Common myeloid progenitor, CD34-positive (primary cell): ENCODE measurements around the gene AMBRA1.
A peak's percentile ranks its signal among the peaks of the same experiment; 100 is the strongest.

Experiments
- CTCF ChIA-PET: fragments of 350-600 bp; sonication (Branson Sonifier 250); formaldehyde crosslinking; loops from one replicate; lab custom pipeline; 2021; ENCODE audit warnings: antibody characterized with exemption; lab: Charles Lee
- POLR2A ChIA-PET: fragments of 350-600 bp; sonication (Branson Sonifier 250); formaldehyde crosslinking; loops from one replicate; lab custom pipeline; 2021; ENCODE audit warnings: antibody characterized with exemption; lab: Charles Lee
- DNase-seq, 3 donors: peaks; one replicate each; pipeline versions ENCODE4 v3.0.0 to v3.0.0-alpha.2; 2013
- H3K27ac ChIP-seq, 2 experiments: 1 replicate in 1 of 2; 2 replicates in 1 of 2; pipeline ENCODE4 v1.7.0; 2013; ENCODE audit warnings: inconsistent platforms in 2 of 2, low read length in 2 of 2, mild to moderate bottlenecking in 2 of 2, low read depth in 1 of 2, moderate library complexity in 1 of 2; ENCODE audit not compliant: severe bottlenecking in 2 of 2, insufficient read depth in 1 of 2, poor library complexity in 1 of 2
- H3K27me3 ChIP-seq, 5 experiments: replicated peaks in 2 of 5; 1 replicate in 3 of 5; 2 replicates in 2 of 5; pipeline versions ENCODE4 v1.6.1 to v1.7.0; 2013; ENCODE audit warnings: low read length in 4 of 5, mild to moderate bottlenecking in 2 of 5, moderate library complexity in 2 of 5, inconsistent platforms in 1 of 5; ENCODE audit not compliant: insufficient read depth in 5 of 5, control insufficient read depth in 4 of 5
- H3K36me3 ChIP-seq, 4 experiments: 1 replicate in 2 of 4; 2 replicates in 2 of 4; pipeline versions ENCODE4 v1.6.1 to v1.7.0; 2013; ENCODE audit warnings: low read length in 3 of 4, control low read depth in 1 of 4, mild to moderate bottlenecking in 1 of 4; ENCODE audit not compliant: control insufficient read depth in 4 of 4, insufficient read depth in 4 of 4
- H3K4me1 ChIP-seq, 4 experiments: 1 replicate in 3 of 4; 2 replicates in 1 of 4; pipeline versions ENCODE4 v1.6.1 to v1.7.1; 2013; ENCODE audit warnings: low read length in 3 of 4, mild to moderate bottlenecking in 3 of 4, control low read depth in 1 of 4, inconsistent platforms in 1 of 4, moderate library complexity in 1 of 4; ENCODE audit not compliant: control insufficient read depth in 4 of 4, insufficient read depth in 4 of 4; ENCODE audit errors: control extremely low read depth in 1 of 4
- H3K4me3 ChIP-seq, 7 experiments: 1 replicate in 4 of 7; 2 replicates in 3 of 7; pipeline versions ENCODE4 v1.5.1 to v1.7.0; 2013; ENCODE audit warnings: mild to moderate bottlenecking in 7 of 7, low read length in 6 of 7, moderate library complexity in 6 of 7, inconsistent platforms in 2 of 7, low read depth in 2 of 7, control low read depth in 1 of 7; ENCODE audit not compliant: insufficient read depth in 4 of 7, control insufficient read depth in 1 of 7; ENCODE audit errors: extremely low read depth in 1 of 7
- H3K9me3 ChIP-seq, 5 experiments: 1 replicate in 4 of 5; 2 replicates in 1 of 5; pipeline versions ENCODE4 v1.6.1 to v1.7.1; 2013; ENCODE audit warnings: low read length in 4 of 5, mild to moderate bottlenecking in 2 of 5, inconsistent platforms in 1 of 5, low read depth in 1 of 5, moderate library complexity in 1 of 5; ENCODE audit not compliant: control insufficient read depth in 4 of 5, insufficient read depth in 2 of 5; ENCODE audit errors: control extremely low read depth in 1 of 5
- whole genome bisulfite sequencing: methylation state at CpG from one replicate; pipeline ENCODE4 v1.1.5; 2013; ENCODE audit not compliant: insufficient coverage; 5-methylcytosine and 5-hydroxymethylcytosine counted together

The AMBRA1 gene

DNA sequence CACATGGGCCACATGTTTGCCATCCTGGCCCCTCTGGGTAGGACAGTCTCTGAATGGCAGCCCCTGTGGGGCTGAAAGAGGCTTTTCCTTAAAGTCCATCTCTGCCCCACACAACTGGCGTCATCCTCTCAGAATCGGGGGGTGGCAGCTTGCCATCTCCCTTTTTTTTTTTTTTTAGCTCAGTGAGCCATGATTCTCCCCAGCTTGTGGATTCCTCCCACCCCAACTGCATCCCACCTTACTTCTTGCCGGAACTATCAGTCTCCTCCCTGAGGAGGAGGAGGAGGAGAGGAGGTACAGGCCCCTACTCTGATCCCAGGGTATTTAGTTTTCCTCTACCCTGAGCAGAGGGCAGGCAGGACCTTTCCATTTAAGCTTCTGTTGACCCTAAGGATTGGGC lies 243.1 kb downstream of the AMBRA1 start:
- no peak overlapping the region for H3K4me3 ChIP-seq
- no peak for DNase-seq
- peak overlapping the region; percentile 38 to 56 for H3K27ac ChIP-seq
- H3K4me1 ChIP-seq = peaks cover 17 to 75% (median 66%) of the 10 kb centered on the region in 4 experiments
- peaks cover 0 to 42% (median 18%) of the 10 kb centered on the region in 4 experiments for H3K36me3 ChIP-seq
- no CpG with 5 or more reads among the region's 3 CpGs for WGBS
- POLR2A ChIA-PET = interaction anchor here (0.8 kb wide), 1 partner anchor 224 kb away, joined by 3 read pairs; no protein-coding TSS in a partner anchor
- no peaks in the 10 kb centered on the region for H3K27me3 ChIP-seq
- CTCF ChIA-PET = interaction anchor here (0.8 to 42.2 kb wide), 9 partner anchors 2 to 186 kb away, joined by 3 to 1037 read pairs (median 5); partner anchors contain the start of genes DGKZ and MDK
- no peaks in the 10 kb centered on the region for H3K9me3 ChIP-seq

DNA sequence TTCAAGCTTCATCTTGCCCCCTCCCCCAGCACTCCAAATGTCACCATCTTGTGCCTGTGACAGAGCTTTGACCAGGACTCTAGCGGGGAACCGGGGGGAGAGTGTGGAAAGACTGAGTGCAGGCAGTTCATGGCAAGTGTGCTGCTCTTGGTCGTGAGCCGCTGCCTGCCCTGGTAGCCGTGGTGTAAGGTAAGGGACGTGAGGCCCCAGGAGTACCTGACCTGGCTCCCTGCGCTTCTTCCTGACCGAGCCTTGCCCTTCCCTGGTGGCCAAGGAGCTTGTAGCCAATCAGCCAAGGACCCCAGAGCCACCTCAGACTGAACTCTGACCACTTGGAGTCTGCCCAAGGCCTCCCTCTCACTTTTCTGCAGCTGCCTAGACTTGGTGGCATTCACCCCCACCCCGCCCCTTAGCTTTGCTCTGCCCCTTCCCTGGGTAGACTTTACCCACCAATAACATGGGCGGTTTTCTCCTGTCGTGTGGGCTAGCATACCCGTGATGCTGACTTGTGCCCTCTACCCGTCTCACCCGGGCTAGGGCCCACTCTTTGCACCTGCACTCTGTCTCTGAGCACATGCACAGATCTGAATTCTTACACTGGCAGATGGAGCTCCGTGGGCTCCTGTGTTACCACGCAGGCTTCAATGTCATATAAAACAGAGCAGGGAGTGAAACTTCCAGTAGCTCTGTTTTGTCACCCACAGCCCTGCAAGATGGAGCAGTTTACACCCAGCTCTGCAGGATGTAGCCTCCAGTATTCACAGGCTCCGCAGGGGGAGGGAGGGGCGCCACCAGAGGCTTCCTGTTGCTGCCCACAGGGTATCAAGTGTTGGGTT lies 245.0 kb downstream of the AMBRA1 start:
- peaks cover 13 to 84% (median 80%) of the 10 kb centered on the region in 4 experiments for H3K4me1 ChIP-seq
- DNase-seq = peak in 2 of 3 donors; percentile 57 to 63
- CTCF ChIA-PET = interaction anchor here (0.9 to 42.2 kb wide), 7 partner anchors 0 to 225 kb away, joined by 3 to 1037 read pairs (median 6); partner anchors contain the start of genes DGKZ and MDK
- no peaks in the 10 kb centered on the region for H3K27me3 ChIP-seq
- H3K4me3 ChIP-seq = peak overlapping the region; percentile 67 to 97 (median 84)
- no peaks in the 10 kb centered on the region for H3K9me3 ChIP-seq
- POLR2A ChIA-PET = interaction anchor here (0.6 to 0.9 kb wide), 3 partner anchors 10 to 97 kb away, joined by 3 read pairs; no protein-coding TSS in a partner anchor
- peaks cover 0 to 36% (median 16%) of the 10 kb centered on the region in 4 experiments for H3K36me3 ChIP-seq
- 17% methylated on average over 17 of the region's 18 CpGs for WGBS
- H3K27ac ChIP-seq = peak overlapping the region; percentile 54 to 79

DNA sequence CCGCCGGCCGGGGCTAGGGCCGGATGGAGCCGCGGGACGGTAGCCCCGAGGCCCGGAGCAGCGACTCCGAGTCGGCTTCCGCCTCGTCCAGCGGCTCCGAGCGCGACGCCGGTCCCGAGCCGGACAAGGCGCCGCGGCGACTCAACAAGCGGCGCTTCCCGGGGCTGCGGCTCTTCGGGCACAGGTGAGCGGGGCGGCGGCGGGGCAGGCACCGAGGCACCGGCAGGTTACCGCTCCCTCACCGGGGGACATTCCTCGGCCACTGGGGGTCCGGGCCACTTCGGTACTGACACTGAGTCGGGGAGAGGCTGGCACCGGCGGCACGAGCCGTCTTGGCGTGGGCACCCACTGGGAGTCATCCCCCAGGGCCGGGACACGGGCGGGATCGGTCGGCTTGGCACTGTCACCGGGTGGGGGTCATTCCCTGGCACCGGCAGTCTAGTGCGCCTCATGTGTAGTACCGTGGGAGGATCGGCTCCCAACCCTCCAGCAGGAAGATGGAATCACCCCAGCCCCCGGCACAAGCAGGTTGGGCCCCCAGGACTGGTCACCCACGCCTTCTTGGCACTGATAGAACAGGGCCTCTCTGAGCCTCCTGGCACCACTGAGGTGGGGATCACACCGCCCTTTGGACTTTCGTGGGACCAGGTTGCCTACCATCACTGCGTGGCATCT lies 246.0 kb downstream of the AMBRA1 start:
- no peak for DNase-seq
- H3K27ac ChIP-seq = peak overlapping the region; percentile 54 to 79
- H3K4me1 ChIP-seq = peaks cover 17 to 87% (median 84%) of the 10 kb centered on the region in 4 experiments
- H3K9me3 ChIP-seq = no peaks in the 10 kb centered on the region
- WGBS = 7% methylated on average over 62 of the region's 63 CpGs
- peaks cover 0 to 27% (median 8%) of the 10 kb centered on the region in 4 experiments for H3K36me3 ChIP-seq
- ChIA-PET CTCF (interaction anchor here (0.9 to 42.2 kb wide), 7 partner anchors 1 to 224 kb away, joined by 3 to 1037 read pairs (median 6); partner anchors contain the start of genes DGKZ and MDK), POLR2A (interaction anchor here (0.6 to 1.8 kb wide), 2 partner anchors 14 to 108 kb away, joined by 7 read pairs; no protein-coding TSS in a partner anchor)
- H3K4me3 ChIP-seq = peak overlapping the region; percentile 67 to 97 (median 84)
- no peaks in the 10 kb centered on the region for H3K27me3 ChIP-seq

DNA sequence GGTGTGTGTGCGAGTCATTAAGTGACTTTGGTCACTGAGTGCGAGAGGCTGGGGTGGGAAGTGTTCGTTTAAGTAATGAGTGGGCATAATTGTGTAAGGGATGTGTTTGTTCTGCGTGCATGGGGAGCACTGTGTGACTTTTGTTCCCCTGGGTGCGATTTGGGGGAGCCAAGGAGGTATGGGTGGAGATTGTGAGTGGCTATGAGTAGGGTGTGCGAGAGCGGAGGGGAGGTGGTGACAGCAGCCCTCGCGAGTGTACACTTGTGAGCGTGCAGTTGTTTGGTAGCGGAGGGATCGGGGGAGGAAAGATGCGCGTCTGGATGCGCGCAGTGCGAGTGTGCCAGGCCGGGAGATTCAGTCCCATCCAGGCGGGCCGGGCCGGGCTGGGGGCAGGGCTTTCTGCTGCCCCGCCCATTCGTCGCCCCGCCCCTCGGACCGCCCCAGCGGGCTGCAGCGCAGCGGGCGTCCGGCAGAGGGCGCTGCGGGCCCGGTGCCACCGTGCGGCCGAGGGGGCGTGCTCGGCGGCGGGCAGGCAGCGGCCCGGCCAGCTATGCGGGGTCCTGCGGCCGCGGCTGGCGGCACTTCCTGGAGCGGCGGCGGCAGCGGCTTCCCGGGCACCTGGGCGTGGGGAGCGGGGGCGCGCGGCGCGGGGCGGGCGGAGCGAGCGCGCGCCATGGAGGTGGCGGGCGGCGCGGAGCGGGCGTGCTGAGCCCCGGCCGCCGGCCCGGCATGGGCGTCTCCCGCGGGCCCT lies 246.8 kb downstream of the AMBRA1 start, which contains the start of gene DGKZ:
Gene DGKZ (plus strand): TSS at position 578 of the 751 bp plus-strand sequence. CDS start 197 bp downstream, outside the sequence.
- H3K4me1 ChIP-seq = peaks cover 20 to 88% (median 84%) of the 10 kb centered on the region in 4 experiments
- ChIA-PET POLR2A (interaction anchor here (0.6 to 1.8 kb wide), 3 partner anchors 14 to 107 kb away, joined by 3 to 7 read pairs (median 7); no protein-coding TSS in a partner anchor), CTCF (interaction anchor here (1.0 to 42.2 kb wide), 5 partner anchors 1 to 108 kb away, joined by 4 to 1037 read pairs (median 94); partner anchors contain the start of genes DGKZ and MDK)
- H3K27me3 ChIP-seq = no peaks in the 10 kb centered on the region
- H3K36me3 ChIP-seq = peaks cover 0 to 21% (median 6%) of the 10 kb centered on the region in 4 experiments
- no peaks in the 10 kb centered on the region for H3K9me3 ChIP-seq
- H3K27ac ChIP-seq = peak within 1 kb of the TSS; percentile 54 to 79
- DNase-seq = peak; percentile 83 to 91 (median 91)
- H3K4me3 ChIP-seq = peak within 1 kb of the TSS; percentile 67 to 97 (median 84)
- WGBS = 3% methylated on average over 65 of the region's 80 CpGs
